Mesenchymal stem cell (in vitro differentiated cells and primary cell): Measurements from ENCODE around the gene RBMS3.
A peak's percentile ranks its signal among the peaks of the same experiment; 100 is the strongest.

ENCODE experiments used
- DNase-seq: peaks from one replicate; pipeline ENCODE4 v3.0.0-alpha.2; 2013
- H2AFZ ChIP-seq: one replicate; pipeline ENCODE4 v1.6.1; 2013; ENCODE audit warnings: low read depth, mild to moderate bottlenecking, control low read depth, inconsistent platforms, low read length, moderate library complexity
- H2AK5ac ChIP-seq: 2 replicates; pipeline ENCODE4 v1.6.1; 2013; ENCODE audit warnings: low read length, moderate library complexity, mild to moderate bottlenecking, inconsistent platforms; ENCODE audit not compliant: severe bottlenecking
- H2BK120ac ChIP-seq: one replicate; pipeline ENCODE4 v1.6.1; 2013; ENCODE audit warnings: low read depth, mild to moderate bottlenecking, inconsistent platforms, low read length, moderate library complexity
- H2BK12ac ChIP-seq, 2 experiments: one replicate each; pipeline ENCODE4 v1.6.1; 2013; ENCODE audit warnings: inconsistent platforms in 2 of 2, low read length in 2 of 2, mild to moderate bottlenecking in 2 of 2, moderate library complexity in 2 of 2, control low read depth in 1 of 2
- H2BK15ac ChIP-seq: one replicate; pipeline ENCODE4 v1.6.1; 2013; ENCODE audit warnings: mild to moderate bottlenecking, low read depth, inconsistent platforms; ENCODE audit not compliant: poor library complexity, severe bottlenecking
- H2BK5ac ChIP-seq: 2 replicates; pipeline ENCODE4 v1.6.1; 2013; ENCODE audit warnings: low read depth, mild to moderate bottlenecking, low read length, control low read depth, inconsistent platforms; ENCODE audit not compliant: poor library complexity, severe bottlenecking
- H3K14ac ChIP-seq, 2 experiments: one replicate each; pipeline ENCODE4 v1.6.1; 2013; ENCODE audit warnings: inconsistent platforms in 2 of 2, low read length in 2 of 2, control low read depth in 1 of 2, mild to moderate bottlenecking in 1 of 2, moderate library complexity in 1 of 2
- H3K18ac ChIP-seq, 2 experiments: one replicate each; pipeline ENCODE4 v1.6.1; 2013; ENCODE audit warnings: inconsistent platforms in 2 of 2, low read length in 2 of 2, control low read depth in 1 of 2, low read depth in 1 of 2, mild to moderate bottlenecking in 1 of 2
- H3K23ac ChIP-seq, 2 experiments: one replicate each; pipeline ENCODE4 v1.6.1; 2013; ENCODE audit warnings: inconsistent platforms in 2 of 2, low read length in 2 of 2, mild to moderate bottlenecking in 2 of 2, moderate library complexity in 2 of 2, control low read depth in 1 of 2
- H3K27ac ChIP-seq: 2 replicates; pipeline ENCODE4 v1.5.1; 2013; ENCODE audit warnings: mild to moderate bottlenecking, moderate library complexity, low read length, control low read depth, inconsistent platforms; ENCODE audit not compliant: poor library complexity, severe bottlenecking
- H3K27me3 ChIP-seq, 2 experiments: 2 replicates each; pipeline versions ENCODE4 v1.6.1 to v1.7.0; 2013; ENCODE audit warnings: low read length in 2 of 2, mild to moderate bottlenecking in 2 of 2, moderate library complexity in 2 of 2, control low read depth in 1 of 2, inconsistent platforms in 1 of 2; ENCODE audit not compliant: control insufficient read depth in 1 of 2, insufficient read depth in 1 of 2
- H3K36me3 ChIP-seq, 2 experiments: 2 replicates each; pipeline versions ENCODE4 v1.6.1 to v1.7.0; 2013; ENCODE audit warnings: low read length in 2 of 2, control low read depth in 1 of 2, inconsistent platforms in 1 of 2, low read depth in 1 of 2, mild to moderate bottlenecking in 1 of 2; ENCODE audit not compliant: insufficient read depth in 2 of 2, control insufficient read depth in 1 of 2
- H3K4ac ChIP-seq, 2 experiments: one replicate each; pipeline ENCODE4 v1.6.1; 2013; ENCODE audit warnings: inconsistent platforms in 2 of 2, low read length in 2 of 2, mild to moderate bottlenecking in 2 of 2, moderate library complexity in 2 of 2, control low read depth in 1 of 2, low read depth in 1 of 2
- H3K4me1 ChIP-seq: 2 replicates; pipeline ENCODE4 v1.6.1; 2013; ENCODE audit warnings: low read depth, low read length, control low read depth; ENCODE audit not compliant: control insufficient read depth, insufficient read depth
- H3K4me2 ChIP-seq: 2 replicates; pipeline ENCODE4 v1.6.1; 2013; ENCODE audit warnings: low read length, mild to moderate bottlenecking, inconsistent platforms; ENCODE audit not compliant: poor library complexity, severe bottlenecking
- H3K4me3 ChIP-seq, 2 experiments: 2 replicates each; pipeline versions ENCODE4 v1.5.1 to v1.7.0; 2013; ENCODE audit warnings: low read length in 2 of 2, mild to moderate bottlenecking in 2 of 2, control low read depth in 1 of 2, low read depth in 1 of 2; ENCODE audit not compliant: insufficient read depth in 1 of 2
- H3K79me1 ChIP-seq: replicated peaks from 2 replicates; pipeline ENCODE4 v1.6.1; 2013; ENCODE audit warnings: mild to moderate bottlenecking, control low read depth, low read length, inconsistent platforms; ENCODE audit not compliant: poor library complexity, severe bottlenecking
- H3K9ac ChIP-seq: 2 replicates; pipeline ENCODE4 v1.7.0; 2013; ENCODE audit warnings: mild to moderate bottlenecking, low read length, moderate library complexity
- H3K9me3 ChIP-seq: 2 replicates; pipeline ENCODE4 v1.7.0; 2013; ENCODE audit warnings: mild to moderate bottlenecking, low read length; ENCODE audit not compliant: control insufficient read depth
- H4K8ac ChIP-seq: one replicate; pipeline ENCODE4 v1.6.1; 2013; ENCODE audit warnings: inconsistent platforms, mild to moderate bottlenecking, low read length, moderate library complexity
- H4K91ac ChIP-seq: one replicate; pipeline ENCODE4 v1.6.1; 2013; ENCODE audit warnings: mild to moderate bottlenecking, low read length, inconsistent platforms
- WGBS: methylation state at CpG from one replicate; pipeline ENCODE4 v1.1.7; 2013; ENCODE audit warnings: mixed read lengths; 5-methylcytosine and 5-hydroxymethylcytosine counted together

The RBMS3 gene

DNA sequence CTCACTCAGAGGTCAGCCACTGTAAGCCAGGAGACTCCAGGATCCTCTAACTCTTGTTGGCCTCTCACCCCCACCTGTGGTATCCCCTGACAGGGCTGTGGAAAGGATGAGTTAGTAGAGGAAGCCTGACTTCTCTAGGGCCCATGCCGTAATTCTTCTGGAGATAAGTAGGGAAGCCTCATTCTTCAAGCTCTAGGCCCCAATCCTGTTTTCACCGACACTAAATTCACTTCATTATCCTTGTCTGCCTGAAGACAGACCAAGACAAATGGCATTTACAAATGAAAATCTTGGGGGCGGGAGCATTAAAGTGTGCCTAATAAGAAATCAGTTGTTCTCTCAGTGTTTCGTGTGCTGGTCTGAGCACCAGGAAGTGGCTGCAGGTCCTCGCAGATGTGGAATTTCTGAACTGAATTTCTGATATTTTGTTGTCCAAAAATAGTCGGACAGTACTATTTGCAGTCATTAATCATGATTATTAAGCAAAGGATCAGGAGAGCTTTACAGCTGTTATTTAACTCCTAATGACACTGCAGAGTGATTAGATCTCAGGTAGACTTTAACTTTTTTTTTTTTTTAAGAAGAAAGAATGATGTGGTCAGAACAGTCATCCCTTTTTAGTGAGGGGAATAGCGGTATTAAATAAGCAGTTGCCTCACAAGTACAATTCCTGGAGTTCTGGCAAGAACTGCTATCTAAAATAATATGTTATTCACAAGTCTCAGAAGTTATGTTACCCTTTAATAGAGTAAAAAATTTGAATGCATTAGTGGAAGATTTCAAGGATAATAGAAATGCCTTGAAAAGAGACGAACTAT is 58.4 kb downstream of the RBMS3 start:
- Histone ChIP-seq H2BK120ac (no peak overlapping the region), H3K9me3 (no peaks in the 10 kb centered on the region), H3K4me1 (peaks cover 3% of the 10 kb centered on the region), H2AFZ (peak overlapping the region; percentile 23), H3K4ac (no peak overlapping the region), H2BK5ac (no peak overlapping the region), H3K27me3 (no peaks in the 10 kb centered on the region), H3K9ac (peak overlapping the region; percentile 40), H2AK5ac (peak overlapping the region; percentile 40), H3K4me3 (no peak overlapping the region), H3K79me1 (peaks cover 14% of the 10 kb centered on the region), H2BK12ac (no peak overlapping the region), H2BK15ac (no peak overlapping the region), H4K8ac (no peak overlapping the region), H4K91ac (no peak overlapping the region), H3K23ac (no peak overlapping the region), H3K4me2 (no peak overlapping the region), H3K27ac (no peak overlapping the region), H3K18ac (peak overlapping the region in 1 of 2 experiments; percentile 84), H3K14ac (peak overlapping the region in 1 of 2 experiments; percentile 97), H3K36me3 (no peaks in the 10 kb centered on the region)
- peak; percentile 55 for DNase-seq
- 42% methylated on average over 7 of the region's 8 CpGs for WGBS

DNA sequence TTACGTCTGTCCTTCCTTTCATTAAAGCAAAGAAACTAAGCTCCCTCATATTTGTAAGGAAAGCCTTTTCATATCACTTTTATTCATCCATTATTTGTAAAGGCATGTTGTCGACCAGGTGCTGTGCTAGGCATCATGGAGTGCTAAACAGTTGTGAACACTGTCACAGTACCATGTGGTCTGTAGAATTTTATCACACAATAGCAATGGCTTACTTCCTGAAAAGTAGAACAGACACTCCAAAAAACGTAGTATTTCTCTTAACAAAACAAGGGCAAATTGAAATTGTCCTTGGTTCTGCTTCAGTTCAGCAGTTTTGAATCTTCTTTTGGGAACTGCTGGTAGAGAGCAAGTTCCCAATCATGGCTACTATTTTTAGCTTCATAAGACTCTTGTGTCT is 63.3 kb downstream of the RBMS3 start:
- H4K91ac ChIP-seq, result no peak overlapping the region
- no peak overlapping the region for H3K18ac ChIP-seq
- H2AK5ac ChIP-seq, result no peak overlapping the region
- no peak overlapping the region for H3K4me3 ChIP-seq
- H3K4me2 ChIP-seq, result no peak overlapping the region
- H4K8ac ChIP-seq, result no peak overlapping the region
- H3K79me1 ChIP-seq, result peaks cover 13% of the 10 kb centered on the region
- H3K4ac ChIP-seq, result no peak overlapping the region
- peaks cover 3% of the 10 kb centered on the region for H3K4me1 ChIP-seq
- H3K27me3 ChIP-seq, result no peaks in the 10 kb centered on the region
- DNase-seq, result no peak
- H3K14ac ChIP-seq, result no peak overlapping the region
- no peak overlapping the region for H2BK5ac ChIP-seq
- no peak overlapping the region for H2BK12ac ChIP-seq
- no peak overlapping the region for H3K23ac ChIP-seq
- H3K36me3 ChIP-seq, result no peaks in the 10 kb centered on the region
- H2BK120ac ChIP-seq, result no peak overlapping the region
- H3K9me3 ChIP-seq, result no peaks in the 10 kb centered on the region
- H3K27ac ChIP-seq, result no peak overlapping the region
- H2AFZ ChIP-seq, result no peak overlapping the region
- WGBS, result 97% methylated on average over 2 of the region's 3 CpGs
- no peak overlapping the region for H2BK15ac ChIP-seq
- no peak overlapping the region for H3K9ac ChIP-seq

- Histone ChIP-seq H2AK5ac (no peak overlapping the region), H2BK5ac (no peak overlapping the region), H3K4ac (no peak overlapping the region), H4K91ac (no peak overlapping the region), H3K27ac (no peak overlapping the region), H2BK12ac (no peak overlapping the region), H2BK120ac (no peak overlapping the region), H3K4me3 (no peak overlapping the region), H3K4me1 (peaks cover 2% of the 10 kb centered on the region), H2BK15ac (no peak overlapping the region), H3K14ac (no peak overlapping the region), H4K8ac (no peak overlapping the region), H3K9ac (no peak overlapping the region), H3K18ac (no peak overlapping the region), H3K27me3 (no peaks in the 10 kb centered on the region), H3K23ac (no peak overlapping the region), H3K9me3 (no peaks in the 10 kb centered on the region), H3K79me1 (peaks cover 13% of the 10 kb centered on the region), H3K4me2 (no peak overlapping the region), H3K36me3 (no peaks in the 10 kb centered on the region), H2AFZ (no peak overlapping the region)
- no CpG with 5 or more reads among the region's 1 CpG for WGBS
- no peak for DNase-seq
Measured at GRCh38 chr3:29344935-29345334, 64.1 kb downstream of the RBMS3 start.

DNA sequence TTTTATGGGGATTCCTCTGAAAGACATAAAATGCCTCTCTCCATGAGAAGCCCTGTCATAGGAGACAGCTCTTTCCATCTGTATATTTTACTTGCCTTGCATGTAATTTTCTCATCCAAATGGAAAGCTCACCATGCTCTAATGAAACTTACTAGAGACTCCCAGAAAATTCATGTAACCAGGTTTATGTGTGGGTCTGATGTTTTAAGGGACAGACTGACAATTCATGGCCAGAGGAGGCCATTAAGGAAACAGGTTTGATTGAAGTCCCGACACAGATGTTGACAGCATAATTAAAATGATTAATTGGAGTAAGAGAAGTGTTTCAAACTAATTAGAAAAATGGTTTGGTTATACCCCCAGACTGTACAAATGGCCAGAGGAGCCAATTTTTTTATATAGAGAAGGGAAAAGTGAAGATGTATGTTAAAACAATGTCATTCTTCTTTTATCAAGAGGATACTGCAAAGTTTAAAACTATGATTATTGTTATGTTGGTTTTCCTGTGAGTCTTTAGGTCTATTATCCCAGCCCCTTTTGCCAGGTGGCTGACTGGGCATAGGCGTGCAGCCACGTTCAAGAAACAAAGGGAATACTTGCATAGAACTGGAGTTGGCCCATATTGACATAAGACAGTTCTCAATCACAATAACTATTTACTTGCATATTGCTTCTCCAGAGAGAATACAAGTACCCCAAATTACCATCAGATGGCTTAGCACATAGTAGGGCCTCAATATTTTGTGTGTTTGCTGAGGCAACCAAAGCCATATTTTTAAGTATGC is 64.8 kb downstream of the RBMS3 start:
- Histone ChIP-seq H3K36me3 (no peaks in the 10 kb centered on the region), H3K14ac (no peak overlapping the region), H3K18ac (no peak overlapping the region), H3K23ac (no peak overlapping the region), H2BK5ac (no peak overlapping the region), H2BK120ac (no peak overlapping the region), H3K4me1 (peaks cover 2% of the 10 kb centered on the region), H4K91ac (no peak overlapping the region), H2AK5ac (no peak overlapping the region), H3K4me2 (no peak overlapping the region), H3K27me3 (no peaks in the 10 kb centered on the region), H3K9me3 (no peaks in the 10 kb centered on the region), H4K8ac (no peak overlapping the region), H3K4me3 (no peak overlapping the region), H2BK12ac (no peak overlapping the region), H3K27ac (no peak overlapping the region), H3K4ac (no peak overlapping the region), H2BK15ac (no peak overlapping the region), H3K79me1 (peaks cover 13% of the 10 kb centered on the region), H3K9ac (no peak overlapping the region), H2AFZ (no peak overlapping the region)
- 80% methylated on average over 3 of the region's 3 CpGs for WGBS
- no peak for DNase-seq
